Osteocyte (in vitro differentiated cells): Measurements from ENCODE around the gene MAP3K12. TPM values are rescaled to one million over a fixed set of nuclear protein-coding genes. Genes with fewer than 3 reads are reported as not detected.

ENCODE experiments used
- DNase-seq: peaks from one replicate; pipeline ENCODE4 v3.0.0; 2021; ENCODE audit warnings: mixed read lengths; ENCODE audit not compliant: unreplicated experiment; ENCODE audit errors: extremely low spot score
- H3K27ac Mint-ChIP-seq: one replicate; pipeline ENCODE4 v1.8.0; 2021; ENCODE audit warnings: mild to moderate bottlenecking, mixed read lengths; ENCODE audit not compliant: unreplicated experiment
- H3K27me3 Mint-ChIP-seq: one replicate; pipeline ENCODE4 v1.8.0; 2021; ENCODE audit warnings: mixed read lengths; ENCODE audit not compliant: unreplicated experiment
- H3K36me3 Mint-ChIP-seq: one replicate; pipeline ENCODE4 v1.8.0; 2021; ENCODE audit warnings: mixed read lengths; ENCODE audit not compliant: unreplicated experiment
- H3K4me1 Mint-ChIP-seq: one replicate; pipeline ENCODE4 v1.8.0; 2021; ENCODE audit warnings: mixed read lengths; ENCODE audit not compliant: unreplicated experiment
- H3K4me3 Mint-ChIP-seq: one replicate; pipeline ENCODE4 v1.8.0; 2021; ENCODE audit warnings: mild to moderate bottlenecking, moderate library complexity, mixed read lengths; ENCODE audit not compliant: unreplicated experiment
- H3K9me3 Mint-ChIP-seq: one replicate; pipeline ENCODE4 v1.8.0; 2021; ENCODE audit warnings: mixed read lengths; ENCODE audit not compliant: unreplicated experiment
- CTCF ChIP-seq: fragments of 200-600 bp; sonication (generic); IDR thresholded peaks from 2 replicates; pipeline ENCODE4 v1.5.0; 2021; ENCODE audit warnings: antibody characterized with exemption, mild to moderate bottlenecking, moderate library complexity
- total RNA-seq: library from RNA; stranded (reverse); gene quantifications from 2 replicates; pipeline ENCODE4 v1.2.1, GENCODE V29; 2021

The MAP3K12 gene
- total RNA-seq, 1 donor from 2014 or later, result 51.8 TPM

GRCh38 chr12:53456654-53457366 is 42.4 kb downstream of the MAP3K12 start:
- TF ChIP-seq CTCF, result no peak
- Mint-ChIP-seq H3K27me3 (no peaks in the 10 kb centered on the region), H3K27ac (no peak overlapping the region), H3K4me1 (peaks cover 26% of the 10 kb centered on the region), H3K36me3 (peaks cover 59% of the 10 kb centered on the region), H3K9me3 (no peaks in the 10 kb centered on the region), H3K4me3 (no peak overlapping the region)
- DNase-seq, result no peak

DNA sequence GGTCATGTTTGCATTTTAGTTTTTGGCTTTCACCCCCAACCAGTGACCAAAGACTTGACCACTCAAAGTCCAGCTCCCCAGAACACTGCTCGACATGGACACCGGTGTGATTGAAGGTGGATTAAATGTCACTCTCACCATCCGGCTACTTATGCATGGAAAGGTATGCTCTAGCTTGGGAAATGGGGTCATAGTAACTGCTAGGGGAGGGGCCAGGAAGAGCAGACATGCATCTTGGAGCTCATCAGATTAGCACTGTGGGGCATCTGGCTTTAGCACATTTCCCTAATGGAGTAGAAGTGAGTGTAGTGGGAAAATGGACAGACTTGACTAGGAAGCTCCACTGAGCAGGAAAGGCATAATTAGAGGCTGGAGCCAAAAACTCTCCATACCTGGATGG is 44.6 kb downstream of the MAP3K12 start:
- Mint-ChIP-seq H3K4me3 (peak overlapping the region; percentile 98), H3K9me3 (no peaks in the 10 kb centered on the region), H3K27me3 (no peaks in the 10 kb centered on the region), H3K4me1 (peaks cover 23% of the 10 kb centered on the region), H3K36me3 (peaks cover 40% of the 10 kb centered on the region), H3K27ac (peak overlapping the region; percentile 45)
- no peak for DNase-seq
- no peak for TF ChIP-seq CTCF

GRCh38 chr12:53453953-53454640 is 45.2 kb downstream of the MAP3K12 start:
- no peaks in the 10 kb centered on the region for H3K9me3 Mint-ChIP-seq
- H3K27me3 Mint-ChIP-seq, result no peaks in the 10 kb centered on the region
- H3K27ac Mint-ChIP-seq, result peak overlapping the region; percentile 68
- DNase-seq, result no peak
- peak overlapping the region; percentile 98 for H3K4me3 Mint-ChIP-seq
- H3K4me1 Mint-ChIP-seq, result peaks cover 22% of the 10 kb centered on the region
- no peak for TF ChIP-seq CTCF
- H3K36me3 Mint-ChIP-seq, result peaks cover 36% of the 10 kb centered on the region

DNA sequence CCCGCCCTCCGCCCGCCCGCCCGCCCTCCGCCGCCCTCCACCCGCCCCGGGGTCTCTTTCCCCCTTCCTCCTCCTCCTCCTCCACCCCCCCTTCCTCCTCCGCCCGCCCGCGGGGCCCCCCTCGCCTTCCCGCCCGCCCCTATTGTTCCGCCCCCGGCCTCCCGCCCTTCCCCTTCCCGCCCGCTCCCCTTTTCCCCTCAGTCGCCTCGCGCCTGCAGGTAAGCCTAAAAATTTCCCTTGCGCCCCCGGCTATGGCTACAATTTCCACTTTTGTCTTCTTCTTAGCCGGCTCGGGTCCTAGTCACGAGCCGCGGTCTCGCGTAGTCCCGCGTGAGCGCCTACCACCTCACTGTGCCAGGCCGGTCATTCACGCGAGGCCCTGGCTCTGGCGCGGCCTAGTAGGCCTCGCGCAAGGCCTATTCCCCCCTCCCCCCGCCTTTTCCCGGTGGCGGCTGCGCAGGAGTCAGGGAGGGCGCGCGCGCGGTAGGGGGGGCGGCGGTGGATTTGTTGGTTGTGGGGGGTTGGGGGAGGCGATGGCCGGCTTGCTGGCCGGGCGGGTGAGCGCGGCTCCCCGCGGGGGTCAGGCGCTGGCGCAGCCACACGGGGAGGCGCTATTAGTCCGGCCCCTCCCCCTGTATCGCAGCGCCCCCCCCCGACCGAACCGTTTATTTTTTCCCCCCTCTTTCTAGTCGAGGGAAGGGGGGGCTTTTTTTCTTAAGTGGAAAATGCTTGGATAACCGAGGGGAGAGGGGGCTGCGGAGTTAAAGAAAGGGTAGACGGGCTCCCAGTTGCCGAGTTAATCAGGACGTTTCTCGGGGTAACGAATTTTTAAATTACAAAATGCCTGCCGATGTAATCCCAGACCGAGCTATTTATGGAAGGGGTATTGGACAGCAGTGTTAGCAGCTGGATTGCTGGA is 46.8 kb downstream of the MAP3K12 start:
- peak overlapping the region; percentile 98 for H3K4me3 Mint-ChIP-seq
- peaks cover 31% of the 10 kb centered on the region for H3K36me3 Mint-ChIP-seq
- H3K27ac Mint-ChIP-seq, result peak overlapping the region; percentile 100
- H3K27me3 Mint-ChIP-seq, result no peaks in the 10 kb centered on the region
- no peaks in the 10 kb centered on the region for H3K9me3 Mint-ChIP-seq
- DNase-seq, result peak; percentile 95
- H3K4me1 Mint-ChIP-seq, result peaks cover 22% of the 10 kb centered on the region
- TF ChIP-seq CTCF, result peak; percentile 53
